Activated T-cell treated with anti-CD3 and anti-CD28 coated beads, Interleukin-2, amount 50 U/mL, for 4 hours (primary cell): ENCODE data around the gene CALCOCO2. TPM values are rescaled to one million over a fixed set of nuclear protein-coding genes. Genes with fewer than 3 reads are reported as not detected.
"Not testable (repeated sequence)": the region's sequence is repeated elsewhere in the genome, so short reads cannot be mapped to it uniquely, and the experiment has no call there.

Experiments
- ATAC-seq, 2 donors: fragments of 200-7000 bp; cut with Tn5 transposase; one replicate each; pipeline ENCODE4 v1.10.0; 2021
- DNase-seq: peaks from one replicate; pipeline ENCODE4 v3.0.0-alpha.2; 2020
- H3K27me3 Mint-ChIP-seq: one replicate; pipeline ENCODE4 v1.8.0; 2021; ENCODE audit warnings: low read depth, mixed read lengths
- H3K36me3 Mint-ChIP-seq: one replicate; pipeline ENCODE4 v1.8.0; 2022; ENCODE audit warnings: mixed read lengths; ENCODE audit not compliant: insufficient read depth
- H3K4me1 Mint-ChIP-seq: one replicate; pipeline ENCODE4 v1.8.0; 2021; ENCODE audit warnings: low read depth, mixed read lengths
- H3K4me3 Mint-ChIP-seq: one replicate; pipeline ENCODE4 v1.8.0; 2021; ENCODE audit warnings: mild to moderate bottlenecking, moderate library complexity, mixed read lengths
- H3K9me3 Mint-ChIP-seq: one replicate; pipeline ENCODE4 v1.8.0; 2021; ENCODE audit warnings: mixed read lengths
- total RNA-seq, 3 donors: library from RNA; stranded (reverse); gene quantifications; one replicate each; pipeline ENCODE4 v1.2.1, GENCODE V29; 2021

CALCOCO2 gene
- total RNA-seq, 3 donors from 2014 or later: 34.0 to 45.5 (median 34.3) TPM

DNA sequence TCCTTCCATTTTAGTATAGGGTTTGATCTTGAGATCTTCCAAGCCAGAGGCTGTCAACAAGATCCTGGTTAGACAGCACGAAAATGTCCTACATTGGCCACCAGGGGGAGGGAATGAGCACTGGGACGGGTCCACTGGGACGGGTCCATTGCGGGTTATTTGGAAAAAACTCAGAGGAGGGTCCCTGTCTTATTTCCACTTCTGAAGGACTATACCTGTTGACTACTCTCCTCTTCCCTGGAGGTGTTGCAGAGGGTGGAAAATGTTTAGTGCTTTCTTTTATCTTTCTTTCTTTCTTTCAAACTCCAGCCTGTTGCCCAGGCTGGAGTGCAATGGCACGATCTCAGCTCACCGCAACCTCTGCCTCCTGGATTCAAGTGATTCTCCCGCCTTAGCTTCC, 16.3 kb upstream of the CALCOCO2 start:
- H3K27me3 Mint-ChIP-seq: peaks cover 46% of the 10 kb centered on the region
- ATAC-seq (no peak), DNase-seq (peak; percentile 58)
- H3K4me1 Mint-ChIP-seq: peaks cover 15% of the 10 kb centered on the region
- H3K4me3 Mint-ChIP-seq: no peak overlapping the region
- H3K36me3 Mint-ChIP-seq: no peaks in the 10 kb centered on the region
- H3K9me3 Mint-ChIP-seq: no peaks in the 10 kb centered on the region

DNA sequence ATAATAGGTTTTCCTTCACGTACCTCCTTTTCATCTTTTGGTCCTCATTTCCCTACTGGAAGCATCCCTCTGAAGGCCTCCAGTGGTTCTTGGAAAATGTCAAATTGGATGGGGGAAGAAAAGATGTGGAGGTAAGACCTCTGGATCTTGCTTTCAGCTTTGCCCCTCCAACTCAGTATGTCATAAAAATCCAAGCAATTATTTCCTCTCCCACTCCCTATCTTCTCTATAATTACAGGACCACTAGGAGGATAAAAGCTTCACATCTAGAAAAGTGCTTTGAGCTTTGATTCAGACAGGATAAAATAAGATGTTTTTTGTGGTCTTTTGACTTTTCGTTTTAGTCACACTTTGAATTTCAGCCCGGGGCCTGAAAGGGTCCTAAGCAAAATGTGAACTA, 15.5 kb upstream of the CALCOCO2 start:
- DNase-seq (no peak), ATAC-seq (no peak)
- H3K4me1 Mint-ChIP-seq: peaks cover 15% of the 10 kb centered on the region
- H3K4me3 Mint-ChIP-seq: no peak overlapping the region
- no peaks in the 10 kb centered on the region for H3K36me3 Mint-ChIP-seq
- H3K27me3 Mint-ChIP-seq: peaks cover 47% of the 10 kb centered on the region
- no peaks in the 10 kb centered on the region for H3K9me3 Mint-ChIP-seq

- Mint-ChIP-seq H3K9me3 (no peaks in the 10 kb centered on the region), H3K4me1 (peaks cover 15% of the 10 kb centered on the region), H3K36me3 (no peaks in the 10 kb centered on the region), H3K27me3 (peaks cover 48% of the 10 kb centered on the region), H3K4me3 (peak overlapping the region; percentile 75)
- ATAC-seq: no peak
- DNase-seq: no peak
Observed at GRCh38 chr17:48816438-48816773, 14.4 kb upstream of the CALCOCO2 start.

GRCh38 chr17:48816774-48817590, 13.9 kb upstream of the CALCOCO2 start, which contains the start of gene TTLL6:
TTLL6 (minus strand) TSS chr17:48817229; CDS start chr17:48817072, 157 bp downstream.
- Mint-ChIP-seq H3K4me3 (peak within 1 kb of the TSS; percentile 75), H3K27me3 (peaks cover 50% of the 10 kb centered on the region), H3K4me1 (peaks cover 15% of the 10 kb centered on the region), H3K9me3 (no peaks in the 10 kb centered on the region), H3K36me3 (no peaks in the 10 kb centered on the region)
- DNase-seq (peak; percentile 70), ATAC-seq (peak; percentile 96 to 99)

DNA sequence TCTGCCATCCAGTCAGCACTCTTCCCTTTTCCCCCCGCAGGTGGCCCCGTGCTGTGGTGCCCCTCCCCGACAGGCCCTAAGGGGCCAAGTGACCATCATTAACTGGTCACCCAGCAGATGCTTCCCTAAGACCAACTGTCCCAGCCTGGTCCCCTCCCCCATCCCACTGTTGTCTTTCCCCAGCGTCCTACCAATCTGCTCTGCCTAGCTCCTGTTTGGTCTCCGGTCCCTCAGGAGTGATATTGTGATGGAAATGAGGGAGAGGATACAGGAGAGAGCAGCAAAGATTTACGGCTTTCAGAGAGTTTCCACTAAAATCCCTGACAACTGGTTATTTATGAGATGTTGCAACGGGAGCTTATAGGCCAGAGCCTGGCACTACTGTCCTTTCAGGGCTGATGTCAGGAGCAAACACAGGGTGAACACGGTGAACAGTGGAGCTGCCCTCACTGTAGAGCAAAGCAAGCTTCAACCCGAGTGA, 12.4 kb upstream of the CALCOCO2 start:
- H3K27me3 Mint-ChIP-seq: peaks cover 45% of the 10 kb centered on the region
- ATAC-seq: no peak
- DNase-seq: no peak
- peaks cover 15% of the 10 kb centered on the region for H3K4me1 Mint-ChIP-seq
- H3K36me3 Mint-ChIP-seq: no peaks in the 10 kb centered on the region
- H3K9me3 Mint-ChIP-seq: no peaks in the 10 kb centered on the region
- no peak overlapping the region for H3K4me3 Mint-ChIP-seq

- H3K9me3 Mint-ChIP-seq: no peaks in the 10 kb centered on the region
- peaks cover 47% of the 10 kb centered on the region for H3K27me3 Mint-ChIP-seq
- no peak for ATAC-seq
- H3K4me3 Mint-ChIP-seq: no peak overlapping the region
- H3K4me1 Mint-ChIP-seq: peaks cover 15% of the 10 kb centered on the region
- H3K36me3 Mint-ChIP-seq: no peaks in the 10 kb centered on the region
- DNase-seq: no peak
Observed at GRCh38 chr17:48819466-48819865, 11.4 kb upstream of the CALCOCO2 start.

DNA sequence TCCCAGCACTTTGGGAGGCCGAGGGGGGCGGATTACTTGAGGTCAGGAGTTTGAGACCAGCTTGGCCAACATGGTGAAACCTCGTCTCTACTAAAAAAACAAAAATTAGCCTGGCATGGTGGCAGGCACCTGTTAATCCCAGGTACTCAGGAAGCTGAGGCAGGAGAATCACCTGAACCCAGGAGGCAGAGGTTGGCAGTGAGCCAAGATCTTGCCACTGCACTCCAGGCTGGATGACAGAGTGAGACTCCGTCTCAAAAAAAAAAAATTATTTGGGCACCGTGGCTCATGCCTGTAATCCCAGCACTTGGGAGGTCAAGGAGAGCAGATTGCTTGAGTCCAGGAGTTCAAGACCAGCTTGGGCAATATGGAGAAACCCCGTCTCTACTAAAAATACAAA, 9.9 kb upstream of the CALCOCO2 start:
- H3K4me3 Mint-ChIP-seq, H3K36me3 Mint-ChIP-seq: not testable (repeated sequence)

GRCh38 chr17:48825446-48826381, 5.1 kb upstream of the CALCOCO2 start:
- DNase-seq: no peak
- H3K27me3 Mint-ChIP-seq: peaks cover 14% of the 10 kb centered on the region
- no peak for ATAC-seq
- H3K4me1 Mint-ChIP-seq: peaks cover 3% of the 10 kb centered on the region
- no peaks in the 10 kb centered on the region for H3K36me3 Mint-ChIP-seq
- H3K4me3 Mint-ChIP-seq: no peak overlapping the region
- H3K9me3 Mint-ChIP-seq: no peaks in the 10 kb centered on the region

More for the DNA sequence above, 9.9 kb upstream of the CALCOCO2 start:
- not testable (repeated sequence) for H3K4me1 Mint-ChIP-seq, ATAC-seq, DNase-seq, H3K9me3 Mint-ChIP-seq
- H3K27me3 Mint-ChIP-seq: peaks cover 37% of the 10 kb centered on the region

DNA sequence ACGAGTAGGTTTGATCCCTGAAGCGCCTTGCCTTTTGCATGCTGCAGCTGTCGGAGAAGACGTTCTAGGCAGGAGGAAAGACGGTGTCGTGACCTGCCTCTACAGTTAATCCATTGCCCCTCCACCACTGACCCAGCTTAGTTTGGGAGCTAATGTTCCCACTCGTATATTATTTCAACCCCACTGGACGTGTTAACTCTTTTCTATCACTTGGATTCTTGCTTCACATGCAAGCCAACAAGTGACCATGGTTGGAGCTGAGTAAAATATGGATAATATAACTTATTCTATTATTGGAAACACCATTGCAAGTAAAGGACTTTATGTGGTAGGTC, 681 bp downstream of the CALCOCO2 start:
- peak overlapping the region; percentile 94 for H3K4me3 Mint-ChIP-seq
- H3K27me3 Mint-ChIP-seq: no peaks in the 10 kb centered on the region
- no peaks in the 10 kb centered on the region for H3K9me3 Mint-ChIP-seq
- H3K36me3 Mint-ChIP-seq: peaks cover 4% of the 10 kb centered on the region
- peaks cover 53% of the 10 kb centered on the region for H3K4me1 Mint-ChIP-seq
- ATAC-seq (no peak), DNase-seq (no peak)

- Mint-ChIP-seq H3K27me3 (no peaks in the 10 kb centered on the region), H3K36me3 (peaks cover 8% of the 10 kb centered on the region), H3K4me1 (peaks cover 83% of the 10 kb centered on the region), H3K9me3 (no peaks in the 10 kb centered on the region), H3K4me3 (no peak overlapping the region)
- DNase-seq: no peak
- ATAC-seq: no peak
Observed at GRCh38 chr17:48834973-48835372, 4.1 kb downstream of the CALCOCO2 start.

DNA sequence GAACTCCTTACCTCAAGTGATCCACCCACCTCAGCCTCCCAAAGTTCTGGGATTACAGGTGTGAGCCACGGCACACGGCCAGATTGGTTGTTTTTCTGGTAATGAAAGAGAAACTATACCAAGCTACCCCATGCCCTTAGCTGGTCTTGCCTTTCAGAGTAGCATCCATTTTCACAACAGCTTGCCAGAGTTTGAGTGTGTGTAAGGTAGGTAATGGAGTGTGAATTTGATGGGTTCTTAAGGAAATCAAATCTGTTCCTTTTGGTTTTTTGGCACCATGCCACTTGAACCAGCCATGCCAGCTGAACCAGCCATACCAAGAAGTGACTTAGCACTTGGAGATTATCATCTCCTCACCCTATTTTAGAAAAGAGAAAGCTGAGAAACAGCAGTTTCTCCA, 5.1 kb downstream of the CALCOCO2 start:
- no peaks in the 10 kb centered on the region for H3K27me3 Mint-ChIP-seq
- peaks cover 90% of the 10 kb centered on the region for H3K4me1 Mint-ChIP-seq
- no peak overlapping the region for H3K4me3 Mint-ChIP-seq

DNA sequence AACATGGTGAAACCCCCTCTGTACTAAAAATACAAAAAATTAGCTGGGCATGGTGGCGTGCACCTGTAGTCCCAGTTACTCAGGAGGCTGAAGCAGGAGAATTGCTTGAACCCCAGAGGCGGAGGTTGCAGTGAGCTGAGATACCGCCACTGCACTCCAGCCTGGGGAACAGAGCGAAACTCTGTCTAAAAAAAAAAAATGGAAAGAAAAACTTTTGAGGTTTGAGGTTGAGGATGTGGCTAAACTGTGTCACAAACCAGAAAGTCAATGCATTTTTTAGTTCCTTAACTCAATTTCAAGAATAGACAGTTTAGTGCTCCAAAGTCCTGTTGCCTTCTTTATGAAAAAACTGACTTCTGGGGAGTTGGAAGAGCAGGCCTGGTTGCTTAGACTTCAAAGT, 6.6 kb downstream of the CALCOCO2 start:
- Mint-ChIP-seq H3K36me3 (peaks cover 11% of the 10 kb centered on the region), H3K4me1 (peaks cover 92% of the 10 kb centered on the region), H3K4me3 (peak overlapping the region; percentile 76)
- H3K27me3 Mint-ChIP-seq, H3K9me3 Mint-ChIP-seq, DNase-seq: not testable (repeated sequence)
- peak; percentile 14 to 19 for ATAC-seq

More for the DNA sequence above, 5.1 kb downstream of the CALCOCO2 start:
- DNase-seq: no peak
- Mint-ChIP-seq H3K36me3 (peaks cover 11% of the 10 kb centered on the region), H3K9me3 (no peaks in the 10 kb centered on the region)
- no peak for ATAC-seq

DNA sequence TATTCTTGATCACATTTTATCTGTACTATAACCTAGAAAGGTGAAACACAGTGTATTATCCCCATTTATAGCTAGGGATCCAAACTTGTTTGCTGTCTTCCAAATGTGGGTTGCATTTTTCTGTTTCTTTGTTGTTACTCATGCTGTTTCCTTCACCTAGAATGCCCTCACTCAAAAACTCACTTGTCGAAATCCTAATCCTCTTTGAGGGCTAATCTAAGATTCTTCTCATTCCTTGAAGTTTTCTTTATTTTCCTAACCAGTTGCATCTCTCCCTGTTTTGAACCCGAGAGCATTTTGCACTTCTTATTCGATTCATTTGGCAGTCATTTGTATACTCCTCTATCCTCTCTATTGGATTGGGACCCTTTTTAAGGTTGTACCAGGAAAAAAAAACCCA, 9.6 kb downstream of the CALCOCO2 start:
- Mint-ChIP-seq H3K27me3 (no peaks in the 10 kb centered on the region), H3K36me3 (peaks cover 20% of the 10 kb centered on the region), H3K9me3 (no peaks in the 10 kb centered on the region), H3K4me1 (peaks cover 71% of the 10 kb centered on the region), H3K4me3 (no peak overlapping the region)
- DNase-seq (no peak), ATAC-seq (no peak)

- peak; percentile 97 to 98 for ATAC-seq
- Mint-ChIP-seq H3K4me1 (peaks cover 61% of the 10 kb centered on the region), H3K9me3 (no peaks in the 10 kb centered on the region), H3K4me3 (peak overlapping the region; percentile 50), H3K36me3 (peaks cover 17% of the 10 kb centered on the region), H3K27me3 (no peaks in the 10 kb centered on the region)
- no peak for DNase-seq
Observed at GRCh38 chr17:48841395-48841831, 10.6 kb downstream of the CALCOCO2 start.
